Measurements from ENCODE around the gene ZNF275.

DNA sequence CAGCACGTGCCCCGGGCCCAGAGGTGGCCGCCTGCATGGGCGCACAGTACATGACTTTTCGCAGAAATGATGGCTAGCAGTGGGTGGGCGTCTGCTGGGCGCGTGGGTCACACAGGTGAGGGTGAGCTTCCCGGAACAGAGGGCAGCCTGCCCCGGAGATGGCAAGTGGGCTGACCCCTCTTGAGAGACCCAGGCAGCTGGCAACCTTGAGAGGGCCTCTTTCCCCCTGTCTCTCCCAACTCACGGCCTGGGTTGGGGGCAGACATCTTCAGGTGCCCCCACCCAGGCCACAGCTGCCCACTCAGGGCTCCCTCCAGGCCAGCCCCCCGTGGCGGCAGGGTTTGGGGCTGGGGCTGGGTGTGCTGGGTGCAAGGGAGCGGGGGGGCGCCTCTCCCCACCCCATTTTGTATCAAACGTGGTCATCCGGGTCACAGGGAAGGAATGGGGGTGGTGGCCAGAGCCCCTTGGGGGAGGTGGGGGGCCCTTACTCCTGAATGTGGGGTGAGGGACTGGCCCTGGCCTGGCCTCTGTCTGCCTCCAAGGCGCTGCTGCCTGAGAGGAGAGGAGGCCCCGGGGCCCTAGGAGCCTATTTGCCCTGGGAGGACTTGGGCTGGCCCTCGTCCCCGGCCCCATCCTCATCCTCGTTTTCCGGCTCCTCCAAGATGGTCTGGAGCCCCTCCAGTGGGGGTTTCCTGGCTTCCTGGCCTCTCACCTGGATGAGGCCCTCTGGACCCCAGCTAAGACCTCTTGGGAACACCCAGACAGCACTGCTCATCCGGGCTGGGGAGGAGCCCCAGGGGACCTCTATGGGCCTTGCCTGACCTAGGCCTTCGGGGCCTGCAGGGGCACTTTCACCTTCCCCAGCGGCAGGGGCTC is 62.6 kb downstream of the ZNF275 start:
- TF ChIP-seq, protein P1, sequence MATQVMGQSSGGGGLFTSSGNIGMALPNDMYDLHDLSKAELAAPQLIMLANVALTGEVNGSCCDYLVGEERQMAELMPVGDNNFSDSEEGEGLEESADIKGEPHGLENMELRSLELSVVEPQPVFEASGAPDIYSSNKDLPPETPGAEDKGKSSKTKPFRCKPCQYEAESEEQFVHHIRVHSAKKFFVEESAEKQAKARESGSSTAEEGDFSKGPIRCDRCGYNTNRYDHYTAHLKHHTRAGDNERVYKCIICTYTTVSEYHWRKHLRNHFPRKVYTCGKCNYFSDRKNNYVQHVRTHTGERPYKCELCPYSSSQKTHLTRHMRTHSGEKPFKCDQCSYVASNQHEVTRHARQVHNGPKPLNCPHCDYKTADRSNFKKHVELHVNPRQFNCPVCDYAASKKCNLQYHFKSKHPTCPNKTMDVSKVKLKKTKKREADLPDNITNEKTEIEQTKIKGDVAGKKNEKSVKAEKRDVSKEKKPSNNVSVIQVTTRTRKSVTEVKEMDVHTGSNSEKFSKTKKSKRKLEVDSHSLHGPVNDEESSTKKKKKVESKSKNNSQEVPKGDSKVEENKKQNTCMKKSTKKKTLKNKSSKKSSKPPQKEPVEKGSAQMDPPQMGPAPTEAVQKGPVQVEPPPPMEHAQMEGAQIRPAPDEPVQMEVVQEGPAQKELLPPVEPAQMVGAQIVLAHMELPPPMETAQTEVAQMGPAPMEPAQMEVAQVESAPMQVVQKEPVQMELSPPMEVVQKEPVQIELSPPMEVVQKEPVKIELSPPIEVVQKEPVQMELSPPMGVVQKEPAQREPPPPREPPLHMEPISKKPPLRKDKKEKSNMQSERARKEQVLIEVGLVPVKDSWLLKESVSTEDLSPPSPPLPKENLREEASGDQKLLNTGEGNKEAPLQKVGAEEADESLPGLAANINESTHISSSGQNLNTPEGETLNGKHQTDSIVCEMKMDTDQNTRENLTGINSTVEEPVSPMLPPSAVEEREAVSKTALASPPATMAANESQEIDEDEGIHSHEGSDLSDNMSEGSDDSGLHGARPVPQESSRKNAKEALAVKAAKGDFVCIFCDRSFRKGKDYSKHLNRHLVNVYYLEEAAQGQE (IDR thresholded peaks at IDR 0.05; ENCODE audit: low read depth), result no peak
- TF ChIP-seq TAF1 (IDR thresholded peaks at IDR 0.05; ENCODE audit: low read depth) (no peak), EGR1 (IDR thresholded peaks at IDR 0.05) (no peak), EP300 (IDR thresholded peaks at IDR 0.05; ENCODE audit: borderline replicate concordance) (no peak), RAD21 (IDR thresholded peaks at IDR 0.05; ENCODE audit: low read depth) (no peak)
